Sigmoid colon (tissue), 4 donors: Measurements from ENCODE around the gene RARRES2.

Experiments used
- CTCF ChIP-seq, 4 experiments: fragments of 450-650 bp in 3 of 4; fragments of 200-600 bp in 1 of 4; IDR thresholded peaks; one replicate each; pipeline ENCODE4 v1.5.1; 2016 to 2019; ENCODE audit warnings: antibody characterized with exemption in 4 of 4, mild to moderate bottlenecking in 3 of 4, moderate library complexity in 2 of 4
- POLR2A ChIP-seq, 2 donors: fragments of 450-650 bp; IDR thresholded peaks; one replicate each; pipeline ENCODE4 v1.6.1; 2016; ENCODE audit warnings: antibody characterized with exemption in 2 of 2, mild to moderate bottlenecking in 2 of 2, moderate library complexity in 2 of 2
- POLR2AphosphoS5 ChIP-seq, 4 donors: sonication (generic); formaldehyde crosslinking; IDR thresholded peaks; one replicate each; pipeline ENCODE4 v1.6.1; 2017; ENCODE audit warnings: antibody characterized with exemption in 4 of 4

- TF ChIP-seq POLR2A (IDR thresholded peaks at IDR 0.05) (no peak), CTCF (IDR thresholded peaks at IDR 0.05) (no peak), POLR2AphosphoS5 (IDR thresholded peaks at IDR 0.05) (no peak)
Measured at GRCh38 chr7:150377196-150377595, 35.8 kb upstream of the RARRES2 start.
